ENCODE data around the gene RAD51B.

The RAD51B gene

DNA sequence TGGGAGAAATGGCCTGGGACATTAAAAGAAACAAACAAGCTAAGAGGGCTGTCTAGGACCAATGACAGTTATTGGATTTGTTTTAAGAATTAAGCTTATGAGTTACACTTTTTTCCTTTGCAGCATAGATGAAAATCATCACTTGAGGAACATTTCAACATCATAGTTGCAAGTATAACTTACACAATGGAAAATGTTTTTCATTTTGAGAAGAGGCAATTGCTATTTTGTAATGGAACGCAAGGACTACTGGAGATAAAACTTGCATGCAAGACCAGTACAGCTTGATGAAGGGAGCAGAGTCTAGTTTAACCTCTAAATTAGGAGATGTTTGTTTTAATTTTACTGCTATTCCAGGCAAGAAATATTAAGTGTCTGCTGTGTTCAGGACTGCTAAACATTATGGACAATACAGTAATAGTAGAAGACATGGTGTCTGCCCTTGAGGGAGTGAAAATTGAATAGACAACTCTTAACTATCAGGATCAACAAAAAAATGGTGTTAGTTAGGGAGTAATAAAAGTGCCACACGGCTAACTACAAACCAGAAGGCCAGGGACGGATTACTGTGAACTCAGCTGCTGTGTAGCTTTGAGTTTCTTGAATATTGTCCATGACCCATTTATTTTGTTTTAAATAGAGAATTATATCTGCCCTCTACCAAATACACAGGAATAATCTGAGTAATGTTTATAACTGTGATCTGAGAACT is 374.5 kb downstream of the RAD51B start:
- TF ChIP-seq, protein P1, sequence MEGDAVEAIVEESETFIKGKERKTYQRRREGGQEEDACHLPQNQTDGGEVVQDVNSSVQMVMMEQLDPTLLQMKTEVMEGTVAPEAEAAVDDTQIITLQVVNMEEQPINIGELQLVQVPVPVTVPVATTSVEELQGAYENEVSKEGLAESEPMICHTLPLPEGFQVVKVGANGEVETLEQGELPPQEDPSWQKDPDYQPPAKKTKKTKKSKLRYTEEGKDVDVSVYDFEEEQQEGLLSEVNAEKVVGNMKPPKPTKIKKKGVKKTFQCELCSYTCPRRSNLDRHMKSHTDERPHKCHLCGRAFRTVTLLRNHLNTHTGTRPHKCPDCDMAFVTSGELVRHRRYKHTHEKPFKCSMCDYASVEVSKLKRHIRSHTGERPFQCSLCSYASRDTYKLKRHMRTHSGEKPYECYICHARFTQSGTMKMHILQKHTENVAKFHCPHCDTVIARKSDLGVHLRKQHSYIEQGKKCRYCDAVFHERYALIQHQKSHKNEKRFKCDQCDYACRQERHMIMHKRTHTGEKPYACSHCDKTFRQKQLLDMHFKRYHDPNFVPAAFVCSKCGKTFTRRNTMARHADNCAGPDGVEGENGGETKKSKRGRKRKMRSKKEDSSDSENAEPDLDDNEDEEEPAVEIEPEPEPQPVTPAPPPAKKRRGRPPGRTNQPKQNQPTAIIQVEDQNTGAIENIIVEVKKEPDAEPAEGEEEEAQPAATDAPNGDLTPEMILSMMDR (IDR thresholded peaks at IDR 0.05; ENCODE audit: low read depth, low read length), result no peak
- DNase-seq (ENCODE audit: low read depth in 2 of 2), result peak; percentile 34 to 66
- H3K4me3 ChIP-seq (replicated peaks in 1 of 2; ENCODE audit: low read depth in 2 of 2, low read length in 2 of 2), result no peak overlapping the region

- no peak for DNase-seq (ENCODE audit: low read depth in 2 of 2)
- TF ChIP-seq, protein P1 (IDR thresholded peaks at IDR 0.05; ENCODE audit: low read depth, low read length), result no peak
- no peak overlapping the region for H3K4me3 ChIP-seq (replicated peaks in 1 of 2; ENCODE audit: low read depth in 2 of 2, low read length in 2 of 2)
Observed at GRCh38 chr14:68195126-68195525, 375.5 kb downstream of the RAD51B start.

DNA sequence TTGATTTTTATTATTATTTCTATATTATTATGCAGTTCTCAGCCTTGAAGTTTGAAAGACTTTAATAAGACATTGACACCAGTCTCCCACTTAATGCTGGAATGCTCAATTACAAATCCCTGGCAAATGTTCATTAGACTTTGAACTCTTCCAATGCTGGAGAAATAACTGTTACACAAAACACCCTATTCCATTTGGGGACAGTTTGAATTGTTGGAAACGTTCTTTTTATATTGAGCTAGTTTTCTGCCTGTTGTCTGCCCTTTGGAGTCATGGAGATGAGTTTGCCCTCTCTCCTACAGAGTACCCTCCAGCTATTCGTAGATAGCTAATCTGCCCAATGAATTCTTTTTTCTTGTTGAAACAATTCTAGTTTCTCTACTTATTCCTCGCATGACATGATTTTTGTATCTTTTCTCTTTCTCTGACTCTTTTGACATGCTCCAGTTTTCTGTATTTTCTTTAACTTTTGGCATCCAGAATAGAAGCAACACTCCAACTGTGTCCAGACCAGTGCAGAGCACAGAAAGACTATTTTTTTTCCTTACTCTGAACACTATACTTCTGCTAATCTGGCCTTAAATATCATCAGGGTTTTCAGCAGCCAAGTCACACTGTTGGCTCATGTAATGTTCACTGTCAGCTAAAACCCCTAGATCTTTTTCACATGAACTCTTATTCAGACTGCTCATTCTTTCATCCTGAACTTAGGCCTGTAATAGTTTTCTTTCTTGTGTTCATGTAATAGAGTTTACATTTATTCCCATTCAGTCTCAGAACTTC is 379.3 kb downstream of the RAD51B start:
- no peak overlapping the region for H3K4me3 ChIP-seq (replicated peaks in 1 of 2; ENCODE audit: low read depth in 2 of 2, low read length in 2 of 2)
- TF ChIP-seq, protein P1 (IDR thresholded peaks at IDR 0.05; ENCODE audit: low read depth, low read length), result no peak
- peak in 1 of 2 donors; percentile 84 for DNase-seq (ENCODE audit: low read depth in 2 of 2)

DNA sequence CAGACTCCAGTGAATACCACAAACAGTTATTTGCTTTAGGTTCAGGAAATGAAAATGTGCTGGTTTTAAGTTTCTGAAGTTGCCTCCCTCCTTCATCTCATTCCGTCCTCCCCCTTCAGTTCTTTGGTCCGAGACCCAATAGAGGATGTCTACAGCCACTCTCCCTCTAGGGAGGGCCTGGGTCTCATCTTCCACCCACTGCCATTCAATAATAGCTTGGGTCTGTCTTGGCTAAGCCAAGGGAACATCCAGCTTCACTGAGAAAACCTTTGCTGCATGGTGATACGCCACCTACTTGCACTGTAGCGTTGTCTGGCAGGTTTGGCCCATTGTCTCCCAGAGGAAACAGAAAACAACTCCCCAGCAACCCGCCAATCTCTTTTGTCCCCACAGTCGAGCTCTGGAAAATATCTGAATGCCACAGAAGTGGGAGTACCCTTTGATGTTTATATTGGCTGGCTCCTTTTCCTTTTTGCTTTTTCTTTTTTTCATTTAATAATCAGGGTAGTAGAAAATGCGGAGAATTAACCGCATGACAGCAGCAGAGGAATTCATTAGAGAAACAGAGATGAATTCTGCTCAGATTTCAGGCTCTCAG is 380.1 kb downstream of the RAD51B start:
- TF ChIP-seq, protein P1 (IDR thresholded peaks at IDR 0.05; ENCODE audit: low read depth, low read length), result peak; percentile 16
- no peak overlapping the region for H3K4me3 ChIP-seq (replicated peaks in 1 of 2; ENCODE audit: low read depth in 2 of 2, low read length in 2 of 2)
- peak; percentile 85 to 95 for DNase-seq (ENCODE audit: low read depth in 2 of 2)

- no peak overlapping the region for H3K4me3 ChIP-seq (replicated peaks in 1 of 2; ENCODE audit: low read depth in 2 of 2, low read length in 2 of 2)
- TF ChIP-seq, protein P1 (IDR thresholded peaks at IDR 0.05; ENCODE audit: low read depth, low read length), result no peak
- DNase-seq (ENCODE audit: low read depth in 2 of 2), result peak in 1 of 2 donors; percentile 70
Observed at GRCh38 chr14:68203871-68204270, 384.3 kb downstream of the RAD51B start.

GRCh38 chr14:68208218-68208617 is 388.6 kb downstream of the RAD51B start:
- DNase-seq (ENCODE audit: low read depth in 2 of 2), result peak in 1 of 2 donors; percentile 46
- no peak overlapping the region for H3K4me3 ChIP-seq (replicated peaks in 1 of 2; ENCODE audit: low read depth in 2 of 2, low read length in 2 of 2)
- TF ChIP-seq, protein P1 (IDR thresholded peaks at IDR 0.05; ENCODE audit: low read depth, low read length), result no peak

Measured in cardiac fibroblast (primary cell).